Daoy (cell line): ENCODE measurements around the gene CYP39A1. TPM values are rescaled to one million over a fixed set of nuclear protein-coding genes. Genes with fewer than 3 reads are reported as not detected.
A peak's percentile ranks its signal among the peaks of the same experiment; 100 is the strongest.
"Not testable (repeated sequence)": the region's sequence is repeated elsewhere in the genome, so short reads cannot be mapped to it uniquely, and the experiment has no call there.

Source experiments
- DNase-seq: peaks from one replicate; pipeline ENCODE4 v3.0.0-alpha.2; 2015; ENCODE audit warnings: low read depth
- total RNA-seq: library from RNA; depleted of rRNA; stranded (reverse); fragments of >200 nt; shearing (Covaris generic); gene quantifications from 2 replicates; pipeline ENCODE4 v1.2.3, GENCODE V29; 2014

CYP39A1 gene
- total RNA-seq, 1 experiment from 2014 or later, result 5.1 TPM

DNA sequence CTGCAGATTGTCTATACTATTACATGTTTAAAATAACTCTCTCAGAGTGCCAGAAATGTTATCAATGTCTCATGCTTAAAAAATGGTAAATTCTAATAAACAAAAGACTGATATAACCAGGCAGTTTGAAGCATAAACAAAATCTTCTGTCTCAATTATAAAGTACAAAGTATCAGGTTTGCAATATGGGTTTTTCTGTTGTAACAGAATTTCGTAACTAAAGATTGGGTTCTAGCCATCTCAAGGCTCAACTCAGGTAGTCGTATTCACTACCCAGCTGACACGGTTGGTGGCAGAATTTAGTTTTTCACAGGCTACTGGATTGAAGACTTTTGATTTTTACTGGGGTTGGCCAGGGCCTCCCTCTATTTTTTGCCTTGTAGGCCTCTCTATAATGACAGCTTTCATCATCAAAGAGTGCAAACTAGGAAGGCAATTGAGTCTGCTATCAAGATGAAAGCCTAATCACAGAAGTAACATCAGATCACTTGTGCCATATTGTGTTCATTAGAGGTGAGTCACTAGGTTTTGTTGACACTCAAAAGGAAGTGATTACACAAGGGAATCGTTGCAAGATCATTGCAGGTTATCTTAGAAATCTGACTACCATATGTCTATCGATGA, 3.6 kb downstream of the CYP39A1 start:
- DNase-seq, result peak; percentile 19

DNA sequence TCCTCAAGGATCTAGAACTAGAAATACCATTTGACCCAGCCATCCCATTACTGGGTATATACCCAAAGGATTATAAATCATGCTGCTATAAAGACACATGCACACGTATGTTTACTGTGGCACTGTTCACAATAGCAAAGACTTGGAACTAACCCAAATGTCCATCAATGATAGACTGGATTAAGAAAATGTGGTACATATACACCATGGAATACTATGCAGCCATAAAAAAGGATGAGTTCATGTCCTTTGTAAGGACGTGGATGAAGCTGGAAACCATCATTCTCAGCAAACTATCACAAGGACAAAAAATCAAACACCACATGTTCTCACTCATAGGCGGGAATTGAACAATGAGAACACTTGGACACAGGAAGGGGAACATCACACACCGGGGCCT, 4.5 kb downstream of the CYP39A1 start:
- not testable (repeated sequence) for DNase-seq

GRCh38 chr6:46645265-46645664, 7.4 kb downstream of the CYP39A1 start:
- DNase-seq, result no peak

GRCh38 chr6:46642928-46643751, 9.5 kb downstream of the CYP39A1 start:
- DNase-seq, result no peak

GRCh38 chr6:46638650-46639049, 14.0 kb downstream of the CYP39A1 start:
- peak; percentile 23 for DNase-seq

- no peak for DNase-seq
Observed at GRCh38 chr6:46637933-46638332, 14.7 kb downstream of the CYP39A1 start.

DNA sequence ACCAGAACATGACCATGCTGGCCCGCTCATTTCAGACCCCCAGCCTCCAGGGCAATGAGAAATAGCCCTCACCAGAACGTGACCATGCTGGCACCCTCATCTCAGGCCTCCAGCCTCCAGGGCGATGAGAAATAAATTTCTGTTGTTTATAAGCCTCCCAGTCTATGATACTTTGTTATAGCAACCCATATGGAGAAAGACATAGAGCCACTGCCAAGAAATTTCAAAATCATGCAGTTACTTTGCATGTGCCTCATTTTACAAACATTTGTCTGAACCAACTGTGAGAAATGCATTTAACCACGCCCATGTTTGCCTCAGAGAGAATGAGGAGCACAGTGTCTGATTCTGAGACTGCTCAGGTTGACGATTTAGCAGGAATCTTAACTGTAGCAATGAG, 15.5 kb downstream of the CYP39A1 start:
- peak; percentile 9 for DNase-seq

DNA sequence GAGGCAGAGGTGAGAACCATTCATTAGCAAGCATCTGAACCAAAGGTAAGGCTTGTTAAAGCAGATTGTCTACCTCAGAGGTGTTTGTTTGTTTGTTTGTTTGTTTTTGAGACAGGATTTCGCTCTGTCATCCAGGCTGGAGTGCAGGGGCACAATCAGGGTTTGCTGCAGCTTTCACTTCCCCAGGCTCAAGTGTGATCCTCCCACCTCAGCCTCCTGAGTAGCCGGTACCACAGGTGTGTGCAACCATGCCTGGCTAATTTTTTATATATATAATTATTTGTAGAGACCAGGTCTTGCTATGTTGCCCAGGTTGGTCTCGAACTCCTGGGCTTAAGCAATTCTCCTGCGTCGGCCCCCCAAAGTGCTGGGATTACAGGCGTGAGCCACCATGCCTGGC, 17.2 kb downstream of the CYP39A1 start:
- DNase-seq, result no peak

GRCh38 chr6:46632053-46632452, 20.6 kb downstream of the CYP39A1 start:
- DNase-seq, result no peak

DNA sequence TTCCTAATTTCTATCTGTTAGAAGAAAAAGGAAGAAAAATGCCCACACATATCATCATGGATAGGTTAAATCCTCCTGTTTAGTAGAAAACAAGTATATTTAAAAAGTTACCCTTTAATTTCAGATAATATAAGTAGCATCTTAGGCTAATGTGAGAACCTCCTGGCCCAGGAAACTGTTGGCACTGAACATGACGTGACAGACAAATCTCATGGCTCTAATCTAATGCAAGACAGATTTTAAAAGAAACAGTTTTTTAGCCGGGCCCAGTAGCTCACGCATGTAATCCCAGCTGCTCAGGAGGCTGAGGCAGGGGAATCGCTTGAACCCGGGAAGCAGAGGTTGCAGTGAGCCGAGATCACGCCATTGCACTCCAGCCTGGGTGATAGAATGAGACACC, 22.9 kb downstream of the CYP39A1 start:
- no peak for DNase-seq

DNA sequence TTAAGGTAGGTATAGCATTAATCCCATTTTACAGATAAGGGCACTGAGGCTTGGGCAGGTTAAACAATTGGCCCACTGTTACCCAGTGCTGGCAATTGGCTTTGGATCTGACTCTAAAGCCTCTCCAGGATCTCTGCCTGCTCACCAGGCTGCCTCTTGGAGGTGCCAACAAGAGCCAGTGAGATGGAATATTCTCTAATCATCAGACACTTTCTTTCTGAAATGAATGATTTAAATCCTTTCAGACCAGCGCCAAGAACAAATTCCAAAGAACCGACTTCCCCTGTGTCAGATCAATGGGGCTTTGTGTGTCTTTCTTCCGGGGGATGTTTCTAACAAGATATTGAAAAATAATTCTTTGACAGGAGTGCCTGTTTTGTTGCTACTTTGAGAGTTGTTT, 23.6 kb downstream of the CYP39A1 start:
- DNase-seq, result no peak

GRCh38 chr6:46628498-46628897, 24.1 kb downstream of the CYP39A1 start:
- DNase-seq, result no peak

GRCh38 chr6:46626976-46627375, 25.6 kb downstream of the CYP39A1 start:
- no peak for DNase-seq

- peak; percentile 19 for DNase-seq
Observed at GRCh38 chr6:46626228-46626909, 26.2 kb downstream of the CYP39A1 start.

GRCh38 chr6:46618726-46619125, 33.9 kb downstream of the CYP39A1 start:
- no peak for DNase-seq

- DNase-seq, result no peak
Observed at GRCh38 chr6:46612645-46613044, 40.0 kb downstream of the CYP39A1 start.

DNA sequence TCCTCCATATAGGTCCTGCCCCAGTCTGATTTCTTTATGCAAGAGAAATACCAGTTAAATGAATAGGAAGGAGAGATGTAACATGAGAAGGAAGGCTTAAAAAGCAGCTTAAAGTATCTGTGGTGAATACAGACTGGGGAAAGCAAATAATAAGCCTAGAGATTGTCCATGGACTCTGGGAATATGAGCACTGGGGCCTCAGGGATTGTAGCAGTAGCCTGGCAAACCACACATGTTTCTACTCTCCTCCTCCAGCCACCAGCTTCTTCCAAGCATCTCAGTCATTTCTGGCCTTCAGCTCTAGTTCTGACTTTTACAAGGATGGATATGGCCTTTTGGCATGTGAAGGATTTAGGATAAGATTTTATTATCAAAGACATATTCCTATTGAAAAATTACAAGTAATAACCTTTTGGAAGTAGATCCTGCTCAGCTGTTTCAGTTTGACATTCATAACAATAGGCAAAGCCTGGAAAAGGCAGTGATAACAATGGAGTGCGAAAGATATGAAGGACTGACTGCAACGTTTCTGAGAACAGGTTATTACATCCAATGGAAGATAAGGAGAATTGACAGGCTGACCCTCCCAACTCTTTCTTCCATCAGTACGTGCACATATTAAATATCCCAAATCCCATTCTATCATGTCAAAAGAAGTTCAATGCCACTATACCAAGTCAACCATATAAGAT, 41.6 kb downstream of the CYP39A1 start:
- DNase-seq, result no peak

DNA sequence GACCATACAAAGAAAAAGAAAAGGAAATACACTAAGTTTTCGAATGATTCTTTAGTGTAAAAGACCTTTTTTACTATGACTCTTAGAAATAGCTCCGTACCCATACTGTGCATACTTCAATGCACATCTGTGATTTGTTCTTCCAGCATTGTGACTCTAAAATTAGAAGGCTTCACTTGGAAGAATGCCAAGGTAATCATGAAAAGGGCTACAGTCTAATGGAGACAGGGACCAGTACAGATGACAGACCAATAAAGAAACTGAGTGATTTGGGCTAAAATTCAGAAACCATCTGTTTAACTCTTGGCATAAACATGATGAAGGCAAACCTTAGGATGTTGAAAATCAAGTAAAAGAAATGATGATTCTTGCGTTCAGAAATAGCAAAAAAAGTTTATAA, 46.3 kb downstream of the CYP39A1 start:
- no peak for DNase-seq

- DNase-seq, result no peak
Observed at GRCh38 chr6:46605091-46605797, 47.4 kb downstream of the CYP39A1 start.

GRCh38 chr6:46598215-46598614, 54.4 kb downstream of the CYP39A1 start:
- DNase-seq, result no peak

- no peak for DNase-seq
Observed at GRCh38 chr6:46592740-46593139, 59.9 kb downstream of the CYP39A1 start.

DNA sequence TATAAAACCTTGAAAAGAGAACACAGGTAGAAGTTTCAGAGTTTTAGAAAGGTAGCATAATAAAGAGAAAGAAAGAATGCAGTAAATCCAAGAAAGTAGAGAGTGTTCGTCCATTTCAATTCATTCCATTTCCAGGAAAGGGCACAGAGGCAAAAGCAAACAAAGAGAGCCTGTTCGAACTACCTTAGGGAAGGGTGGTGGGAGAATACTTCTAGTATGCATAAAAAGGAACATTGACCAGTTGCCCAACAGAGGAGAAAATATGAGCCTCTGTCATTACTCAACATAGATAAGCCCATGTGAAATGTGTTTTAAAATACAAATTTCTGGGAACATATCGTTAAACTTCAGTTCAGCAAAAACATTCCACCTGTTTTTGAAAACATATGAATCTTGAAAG, 60.6 kb downstream of the CYP39A1 start:
- no peak for DNase-seq
